PC-9 (cell line): ENCODE measurements around the gene CD8B. TPM values are rescaled to one million over a fixed set of nuclear protein-coding genes. Genes with fewer than 3 reads are reported as not detected.

Experiments
- BruUV-seq: library from RNA; stranded (reverse); fragments of 400-500 nt; replicated peaks from 2 replicates; lab custom pipeline; 2021; lab: Mats Ljungman, UMichigan
- CTCF ChIA-PET: fragments of 300-600 bp; sonication (Branson Sonifier 250); formaldehyde crosslinking; loops from one replicate; lab custom pipeline; 2022; ENCODE audit warnings: antibody characterized with exemption; lab: Charles Lee
- POLR2A ChIA-PET: fragments of 300-600 bp; sonication (Branson Sonifier 250); formaldehyde crosslinking; loops from one replicate; lab custom pipeline; 2022; ENCODE audit warnings: antibody characterized with exemption; ENCODE audit not compliant: unreplicated experiment; lab: Charles Lee
- DNase-seq, 2 experiments: peaks; one replicate each; pipeline versions ENCODE4 v3.0.0 to v3.0.0-alpha.2; 2015 to 2022; ENCODE audit warnings: mixed read lengths in 1 of 2
- H2AFZ ChIP-seq: fragments of 200-600 bp; sonication (generic); 2 replicates; pipeline ENCODE4 v1.8.1; 2017; ENCODE audit warnings: antibody characterized with exemption
- H3F3A ChIP-seq: fragments of 200-600 bp; sonication (generic); 2 replicates; pipeline ENCODE4 v1.8.1; 2017; ENCODE audit warnings: antibody characterized with exemption, mild to moderate bottlenecking, low read depth; ENCODE audit not compliant: insufficient read depth
- H3K27ac ChIP-seq: fragments of 200-600 bp; sonication (generic); 2 replicates; pipeline ENCODE4 v1.6.1; 2016; ENCODE audit warnings: mixed run types
- H3K27me3 ChIP-seq: fragments of 200-600 bp; sonication (generic); 2 replicates; pipeline ENCODE4 v1.6.1; 2016; ENCODE audit warnings: low read depth, mixed run types; ENCODE audit not compliant: insufficient read depth
- H3K36me3 ChIP-seq: fragments of 200-600 bp; sonication (generic); 2 replicates; pipeline ENCODE4 v1.6.1; 2016; ENCODE audit warnings: low read depth, mixed run types
- H3K4me1 ChIP-seq: fragments of 200-600 bp; sonication (generic); replicated peaks from 2 replicates; pipeline ENCODE4 v1.6.1; 2016; ENCODE audit warnings: mixed run types; ENCODE audit not compliant: insufficient read depth
- H3K4me2 ChIP-seq: fragments of 200-600 bp; sonication (generic); 2 replicates; pipeline ENCODE4 v1.6.1; 2017; ENCODE audit warnings: mixed run types
- H3K4me3 ChIP-seq: fragments of 200-600 bp; sonication (generic); 2 replicates; pipeline ENCODE4 v1.6.1; 2016; ENCODE audit warnings: mixed run types
- H3K79me2 ChIP-seq: fragments of 200-600 bp; sonication (generic); 2 replicates; pipeline ENCODE4 v1.6.1; 2017; ENCODE audit warnings: low read depth, mixed run types
- H3K9me2 ChIP-seq: fragments of 200-600 bp; sonication (generic); 2 replicates; pipeline ENCODE4 v1.8.1; 2017; ENCODE audit warnings: mild to moderate bottlenecking; ENCODE audit not compliant: insufficient read depth
- H3K9me3 ChIP-seq: fragments of 200-600 bp; sonication (generic); 2 replicates; pipeline ENCODE4 v1.8.1; 2016; ENCODE audit warnings: low read depth; ENCODE audit not compliant: insufficient read depth
- H4K20me1 ChIP-seq: fragments of 200-600 bp; sonication (generic); 2 replicates; pipeline ENCODE4 v1.8.1; 2017; ENCODE audit not compliant: insufficient read depth
- CTCF ChIP-seq: fragments of 200-600 bp; sonication (generic); conservative IDR thresholded peaks from 2 replicates; pipeline ENCODE4 v1.6.1; 2017; ENCODE audit warnings: mixed run types, antibody characterized with exemption, mild to moderate bottlenecking, moderate library complexity
- EZH2 ChIP-seq: fragments of 200-600 bp; sonication (generic); IDR thresholded peaks from 2 replicates; pipeline ENCODE4 v1.8.0; 2017; ENCODE audit warnings: antibody characterized with exemption, low read depth
- intact Hi-C: fragments of 100-400 bp; cut with micrococcal nuclease; formaldehyde crosslinking; loops from one replicate; pipeline ENCODE4 v1.10.0; 2022; ENCODE audit not compliant: unreplicated experiment
- total RNA-seq: library from RNA; stranded (reverse); gene quantifications from 2 replicates; pipeline ENCODE4 v1.2.3, GENCODE V29; 2021

Gene CD8B
- total RNA-seq, 1 experiment from 2014 or later, result not detected

- no peaks in the 10 kb centered on the region for H3F3A ChIP-seq
- H3K4me3 ChIP-seq, result no peak overlapping the region
- H2AFZ ChIP-seq, result no peak overlapping the region
- no peaks in the 10 kb centered on the region for H3K4me1 ChIP-seq
- no peak overlapping the region for H3K4me2 ChIP-seq
- no peaks in the 10 kb centered on the region for H3K9me2 ChIP-seq
- ChIA-PET CTCF (no interaction called here), POLR2A (no interaction called here)
- no peak for DNase-seq
- H3K79me2 ChIP-seq, result no peaks in the 10 kb centered on the region
- intact Hi-C loops, result no loop called here
- H3K9me3 ChIP-seq, result no peaks in the 10 kb centered on the region
- no peak overlapping the region for H3K27ac ChIP-seq
- BruUV-seq, result no TSS peak
- no peaks in the 10 kb centered on the region for H3K27me3 ChIP-seq
- no peaks in the 10 kb centered on the region for H4K20me1 ChIP-seq
- no peak for TF ChIP-seq EZH2
- TF ChIP-seq CTCF, result no peak
- H3K36me3 ChIP-seq, result peaks cover 26% of the 10 kb centered on the region; the same call in 1 of the 2 replicates
These were observed 86.8 kb downstream of the CD8B start for GRCh38 chr2:86774862-86775261.

GRCh38 chr2:86772611-86773010 lies 89.1 kb downstream of the CD8B start:
- Histone ChIP-seq H3K9me2 (no peaks in the 10 kb centered on the region), H3K9me3 (no peaks in the 10 kb centered on the region), H3K27me3 (no peaks in the 10 kb centered on the region), H4K20me1 (no peaks in the 10 kb centered on the region), H3K4me3 (no peak overlapping the region), H3K36me3 (peaks cover 26% of the 10 kb centered on the region; the same call in 1 of the 2 replicates), H3F3A (no peaks in the 10 kb centered on the region), H3K27ac (no peak overlapping the region), H3K79me2 (no peaks in the 10 kb centered on the region; the same call in 1 of the 2 replicates), H2AFZ (no peak overlapping the region), H3K4me2 (no peak overlapping the region), H3K4me1 (no peaks in the 10 kb centered on the region)
- DNase-seq, result no peak
- POLR2A ChIA-PET, result no interaction called here
- BruUV-seq, result no TSS peak
- TF ChIP-seq CTCF (no peak), EZH2 (no peak)
- CTCF ChIA-PET, result no interaction called here
- intact Hi-C loops, result no loop called here

GRCh38 chr2:86770816-86771301 lies 90.8 kb downstream of the CD8B start:
- POLR2A ChIA-PET, result no interaction called here
- H3K36me3 ChIP-seq, result peaks cover 27% of the 10 kb centered on the region; the same call in 1 of the 2 replicates
- CTCF ChIA-PET, result no interaction called here

More at GRCh38 chr2:86770816-86771301, 90.8 kb downstream of the CD8B start:
- Histone ChIP-seq H3K9me2 (no peaks in the 10 kb centered on the region), H3K4me3 (no peak overlapping the region), H2AFZ (no peak overlapping the region), H3K9me3 (no peaks in the 10 kb centered on the region), H3K4me2 (no peak overlapping the region), H3K4me1 (no peaks in the 10 kb centered on the region), H3K27ac (no peak overlapping the region), H3K27me3 (no peaks in the 10 kb centered on the region), H4K20me1 (no peaks in the 10 kb centered on the region), H3K79me2 (no peaks in the 10 kb centered on the region; the same call in 1 of the 2 replicates), H3F3A (no peaks in the 10 kb centered on the region; the same call in 1 of the 2 replicates)
- DNase-seq, result no peak
- no peak for TF ChIP-seq EZH2
- TF ChIP-seq CTCF, result no peak
- intact Hi-C loops, result no loop called here
- BruUV-seq, result no TSS peak
